Bronchus fibroblast of lung (primary cell): ENCODE data around the gene TRIM51. TPM values are rescaled to one million over a fixed set of nuclear protein-coding genes. Genes with fewer than 3 reads are reported as not detected.

Source experiments
- total RNA-seq: library from RNA; depleted of rRNA; stranded (reverse); fragments of >200 nt; gene quantifications from 2 replicates; pipeline ENCODE4 v1.2.3, GENCODE V29; 2015

Gene TRIM51
- total RNA-seq = not detected in 2 replicates

GRCh38 chr11:55882997-55883396 is at the start of gene TRIM51:
Gene TRIM51, plus strand, starts transcription at chr11:55883297. Its CDS starts 2,132 bp downstream, at chr11:55885429.

GRCh38 chr11:55838452-55838851 is 44.6 kb upstream of the TRIM51 start, which contains the start of gene OR5D16:
Gene OR5D16, plus strand, starts transcription at chr11:55838752. Its CDS starts 0 bp downstream, at chr11:55838752.

GRCh38 chr11:55914482-55914881 is 31.4 kb downstream of the TRIM51 start, which contains the start of gene OR5W2:
Gene OR5W2, minus strand, starts transcription at chr11:55914582. Its CDS starts 0 bp downstream, at chr11:55914582.

GRCh38 chr11:55936300-55936699 is 53.2 kb downstream of the TRIM51 start, which contains the start of gene OR5I1:
Gene OR5I1, minus strand, starts transcription at chr11:55936400. Its CDS starts 0 bp downstream, at chr11:55936400.

Other genes starting within 250 kb of the TRIM51 start
- gene OR4P4, start 248.2 kb upstream of the TRIM51 start, total RNA-seq = not detected in 2 replicates
- gene OR4S2, start 235.0 kb upstream of the TRIM51 start, total RNA-seq = not detected in 2 replicates
- gene OR4C6, start 221.1 kb upstream of the TRIM51 start, total RNA-seq = not detected in 2 replicates
- gene OR5D13, start 109.9 kb upstream of the TRIM51 start, total RNA-seq = not detected in 2 replicates
- gene OR5D14, start 87.7 kb upstream of the TRIM51 start, total RNA-seq = not detected in 2 replicates
- gene OR5L1, start 71.9 kb upstream of the TRIM51 start, total RNA-seq = not detected in 2 replicates
- not detected in 2 replicates for gene OR5D18, start 63.7 kb upstream of the TRIM51 start, total RNA-seq
- gene OR5L2, start 56.1 kb upstream of the TRIM51 start, total RNA-seq = not detected in 2 replicates
- not detected in 2 replicates for gene OR5D16, start 44.5 kb upstream of the TRIM51 start, total RNA-seq
- gene OR5W2, start 31.3 kb downstream of the TRIM51 start, total RNA-seq = not detected in 2 replicates
- not detected in 2 replicates for gene OR5I1, start 53.1 kb downstream of the TRIM51 start, total RNA-seq
- gene OR10AG1, start 86.6 kb downstream of the TRIM51 start, total RNA-seq = not detected in 2 replicates
- not detected in 2 replicates for gene OR5F1, start 111.3 kb downstream of the TRIM51 start, total RNA-seq
- not detected in 2 replicates for gene OR5AS1, start 144.4 kb downstream of the TRIM51 start, total RNA-seq
- not detected in 2 replicates for gene OR8I2, start 210.0 kb downstream of the TRIM51 start, total RNA-seq
- gene OR8H2, start 220.4 kb downstream of the TRIM51 start, total RNA-seq = not detected in 2 replicates
- gene OR8H3, start 239.1 kb downstream of the TRIM51 start, total RNA-seq = not detected in 2 replicates